GM18951 (cell line): ENCODE data around the gene SLC39A2.
"Not testable (repeated sequence)": the region's sequence is repeated elsewhere in the genome, so short reads cannot be mapped to it uniquely, and the experiment has no call there.

ENCODE experiments used
- POLR2A ChIP-seq: IDR thresholded peaks from 4 replicates; pipeline ENCODE4 v1.6.1; 2011; ENCODE audit warnings: mild to moderate bottlenecking; ENCODE audit not compliant: insufficient read length, insufficient read depth; ENCODE audit errors: extremely low read depth
- in situ Hi-C: fragments of 300-500 bp; cut with MboI; formaldehyde crosslinking; loops from one replicate; pipeline ENCODE4 v1.12.0; 2022; ENCODE audit warnings: low sequenced_read_pairs, mixed read lengths, inconsistent platforms; ENCODE audit not compliant: unreplicated experiment

The SLC39A2 gene

DNA sequence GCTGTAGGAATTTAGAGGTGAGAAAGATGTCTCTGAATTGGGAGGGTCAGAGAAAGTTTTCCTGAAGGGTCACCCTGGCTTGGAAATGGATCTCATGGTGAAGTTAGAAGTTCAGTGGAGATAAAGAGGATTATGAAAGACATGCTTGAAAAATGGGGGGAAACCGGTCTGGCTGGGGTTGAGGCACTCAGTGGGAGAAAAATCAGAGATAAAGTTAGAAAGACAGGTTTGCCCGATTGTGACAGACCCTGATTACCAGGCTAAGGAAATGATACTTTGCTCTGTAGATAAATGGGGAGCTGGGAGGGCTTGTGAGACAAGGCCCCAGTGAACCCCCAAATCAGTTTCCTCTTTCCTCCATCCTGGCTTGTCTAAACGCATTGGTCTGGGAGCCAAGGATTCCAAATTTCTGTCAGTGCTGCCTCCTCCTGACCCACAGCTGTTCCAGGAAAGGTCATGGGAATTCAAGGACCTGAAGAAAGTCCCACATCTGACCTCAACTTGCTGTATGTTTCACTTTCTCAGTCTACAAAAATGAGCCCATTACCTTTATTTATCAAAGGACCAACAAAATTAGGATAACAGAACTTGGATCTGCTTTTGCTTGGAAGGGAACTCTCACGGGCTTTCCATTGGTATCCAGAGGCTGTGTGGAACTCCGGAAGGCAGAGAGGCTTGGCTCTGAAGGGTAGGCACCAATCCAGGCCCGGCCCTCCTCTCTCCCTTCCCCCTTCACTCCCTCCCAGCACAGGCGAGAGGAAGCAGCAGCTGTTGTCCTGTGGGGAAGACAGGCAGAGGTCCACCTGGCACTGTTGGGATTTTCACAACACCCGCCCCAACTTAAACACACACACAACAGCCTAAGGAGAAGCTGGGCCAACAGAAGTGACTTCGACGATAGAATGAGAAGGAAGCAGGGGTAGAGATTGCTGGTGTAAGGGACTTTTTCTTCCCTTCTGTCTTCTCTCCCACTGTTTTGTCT lies 39.6 kb downstream of the SLC39A2 start:
- in situ Hi-C loops: no loop called here
- no peak for TF ChIP-seq POLR2A

DNA sequence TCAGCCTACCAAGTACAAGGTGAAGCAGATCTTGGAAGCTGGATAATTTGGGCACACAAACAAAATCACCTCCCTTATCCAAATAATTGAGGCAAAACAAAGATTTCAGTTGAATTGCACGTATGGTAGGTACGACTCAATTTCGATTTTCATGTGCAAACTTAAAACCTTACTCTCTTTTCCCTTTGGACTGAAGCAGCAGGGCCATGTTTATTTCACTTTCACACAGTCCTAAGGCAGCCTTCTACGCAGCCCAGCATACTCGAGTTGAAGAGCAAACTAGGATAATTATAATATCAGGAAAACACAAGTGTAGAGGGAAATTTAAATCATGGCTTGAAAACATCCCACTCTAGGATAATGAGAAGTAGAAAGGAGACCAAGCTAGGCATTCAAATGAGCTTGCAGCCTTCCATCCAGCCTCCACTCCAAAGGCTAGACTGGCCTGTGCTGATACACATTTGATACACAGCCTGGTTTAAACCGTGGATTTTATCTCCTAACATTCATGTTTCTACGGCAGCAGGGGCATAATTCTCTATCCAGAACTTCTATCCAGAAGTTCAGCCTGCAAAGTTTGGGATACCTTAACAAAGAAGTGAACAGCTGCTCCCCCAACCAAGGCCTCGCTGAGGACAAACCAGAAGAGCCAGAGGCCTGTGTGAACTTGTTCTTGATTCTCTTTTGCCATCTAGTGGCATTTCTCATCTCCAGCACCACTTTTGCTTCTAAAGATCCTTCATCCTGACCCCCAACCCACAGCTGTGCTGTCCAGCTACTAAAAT lies 40.7 kb downstream of the SLC39A2 start:
- no peak for TF ChIP-seq POLR2A
- in situ Hi-C loops: no loop called here

DNA sequence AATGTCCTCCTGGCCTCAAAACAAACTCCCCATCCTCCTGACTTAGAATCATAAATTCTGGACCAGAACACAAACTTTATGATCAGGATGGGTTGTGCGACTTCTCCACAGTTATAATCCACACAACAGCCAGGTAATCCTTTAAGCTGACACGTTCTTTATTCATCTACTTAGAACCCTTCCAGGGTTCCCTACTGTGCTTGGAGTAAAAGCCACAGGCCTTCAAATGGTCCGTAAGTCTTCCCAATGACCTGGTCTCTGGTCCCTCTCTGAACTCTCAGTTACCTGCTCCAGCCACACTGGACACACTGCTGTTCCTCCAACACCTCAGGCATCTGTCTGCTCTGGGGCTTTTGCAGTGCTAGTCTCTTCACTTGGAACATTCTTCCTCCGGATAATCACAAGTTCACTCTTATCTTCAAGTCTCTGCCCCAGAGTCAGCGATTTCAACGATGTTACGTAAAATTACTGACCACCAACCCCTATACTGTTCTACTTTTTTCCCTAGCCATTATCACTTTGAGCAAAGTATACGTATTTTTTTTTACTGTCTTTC lies 41.4 kb downstream of the SLC39A2 start:
- no peak for TF ChIP-seq POLR2A
- in situ Hi-C loops: no loop called here

DNA sequence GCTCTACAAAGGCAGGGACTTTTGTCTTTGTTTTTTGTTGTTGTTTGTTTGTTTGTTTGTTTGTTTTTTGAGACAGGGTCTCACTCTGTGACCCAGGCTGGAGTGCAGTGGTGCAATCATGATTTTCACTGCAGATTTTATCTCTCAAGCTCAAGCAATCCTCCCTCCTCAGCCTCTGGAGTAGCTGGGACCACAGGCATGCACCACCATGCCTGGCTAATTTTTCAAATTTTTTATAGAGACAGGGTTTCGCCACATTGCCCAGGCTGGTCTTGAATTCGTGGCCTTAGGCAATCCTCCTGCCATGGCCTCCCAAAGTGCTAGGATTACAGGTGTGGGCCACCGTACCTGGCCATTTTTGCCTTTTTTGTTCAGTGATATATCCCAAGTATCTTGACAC lies 41.8 kb downstream of the SLC39A2 start:
- in situ Hi-C loops: not testable (repeated sequence)

DNA sequence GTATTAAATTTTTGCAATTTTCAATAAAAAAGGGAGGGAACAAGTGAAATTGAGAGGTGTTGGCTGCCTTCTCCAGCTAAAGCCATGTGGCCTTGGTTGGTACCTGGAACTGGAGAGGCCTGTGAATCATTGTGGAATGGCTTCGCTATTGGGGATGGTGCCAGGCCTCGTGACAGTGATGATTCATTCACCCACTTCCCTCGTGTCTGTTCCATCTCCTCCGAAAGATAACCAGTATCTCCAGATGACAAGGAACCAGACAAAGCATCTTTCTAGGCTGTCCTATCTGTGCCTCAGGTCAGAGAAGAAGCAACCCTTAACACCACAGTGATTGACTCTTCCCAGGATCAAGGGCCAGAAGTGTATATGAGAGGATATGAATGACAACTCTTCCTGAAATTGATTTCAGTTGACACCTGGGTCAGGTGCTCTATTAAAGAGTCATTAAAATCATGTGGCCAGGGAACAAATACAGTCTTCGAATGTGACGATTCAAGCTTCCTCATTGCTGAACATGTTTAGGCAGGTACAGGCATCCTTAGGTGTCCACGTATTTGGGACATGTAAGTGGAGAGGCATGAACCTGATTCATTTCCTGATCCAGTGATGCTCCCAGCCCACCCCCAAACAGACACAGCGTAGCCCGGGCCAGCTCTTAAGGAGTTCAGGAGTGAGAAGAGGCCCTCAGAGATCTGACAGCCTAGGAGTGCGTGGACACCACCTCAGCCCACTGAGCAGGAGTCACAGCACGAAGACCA lies 42.8 kb downstream of the SLC39A2 start, which contains the start of gene RNASE7:
TSS of gene RNASE7 (plus strand) at position 687 of the 758 bp plus-strand sequence. CDS start 631 bp downstream, outside the sequence.
- TF ChIP-seq POLR2A: no peak
- in situ Hi-C loops: no loop called here

DNA sequence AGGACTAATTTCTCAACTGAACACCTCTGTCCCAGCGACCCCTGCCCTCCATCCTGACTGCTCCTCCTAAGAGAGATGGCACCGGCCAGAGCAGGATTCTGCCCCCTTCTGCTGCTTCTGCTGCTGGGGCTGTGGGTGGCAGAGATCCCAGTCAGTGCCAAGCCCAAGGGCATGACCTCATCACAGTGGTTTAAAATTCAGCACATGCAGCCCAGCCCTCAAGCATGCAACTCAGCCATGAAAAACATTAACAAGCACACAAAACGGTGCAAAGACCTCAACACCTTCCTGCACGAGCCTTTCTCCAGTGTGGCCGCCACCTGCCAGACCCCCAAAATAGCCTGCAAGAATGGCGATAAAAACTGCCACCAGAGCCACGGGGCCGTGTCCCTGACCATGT lies 43.8 kb downstream of the SLC39A2 start:
- in situ Hi-C loops: no loop called here
- TF ChIP-seq POLR2A: no peak

DNA sequence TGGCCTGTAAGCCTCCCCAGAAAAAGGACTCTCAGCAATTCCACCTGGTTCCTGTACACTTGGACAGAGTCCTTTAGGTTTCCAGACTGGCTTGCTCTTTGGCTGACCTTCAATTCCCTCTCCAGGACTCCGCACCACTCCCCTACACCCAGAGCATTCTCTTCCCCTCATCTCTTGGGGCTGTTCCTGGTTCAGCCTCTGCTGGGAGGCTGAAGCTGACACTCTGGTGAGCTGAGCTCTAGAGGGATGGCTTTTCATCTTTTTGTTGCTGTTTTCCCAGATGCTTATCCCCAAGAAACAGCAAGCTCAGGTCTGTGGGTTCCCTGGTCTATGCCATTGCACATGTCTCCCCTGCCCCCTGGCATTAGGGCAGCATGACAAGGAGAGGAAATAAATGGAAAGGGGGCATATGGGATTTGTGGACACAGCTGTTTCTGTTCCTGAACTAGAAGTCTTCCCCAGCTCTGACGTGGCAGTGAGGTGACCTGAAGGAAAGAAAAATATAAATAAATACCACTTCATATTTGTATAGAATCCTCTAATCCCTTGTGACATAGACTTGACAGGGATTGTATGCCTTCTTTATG lies 44.4 kb downstream of the SLC39A2 start:
- in situ Hi-C loops: no loop called here
- TF ChIP-seq POLR2A: no peak

DNA sequence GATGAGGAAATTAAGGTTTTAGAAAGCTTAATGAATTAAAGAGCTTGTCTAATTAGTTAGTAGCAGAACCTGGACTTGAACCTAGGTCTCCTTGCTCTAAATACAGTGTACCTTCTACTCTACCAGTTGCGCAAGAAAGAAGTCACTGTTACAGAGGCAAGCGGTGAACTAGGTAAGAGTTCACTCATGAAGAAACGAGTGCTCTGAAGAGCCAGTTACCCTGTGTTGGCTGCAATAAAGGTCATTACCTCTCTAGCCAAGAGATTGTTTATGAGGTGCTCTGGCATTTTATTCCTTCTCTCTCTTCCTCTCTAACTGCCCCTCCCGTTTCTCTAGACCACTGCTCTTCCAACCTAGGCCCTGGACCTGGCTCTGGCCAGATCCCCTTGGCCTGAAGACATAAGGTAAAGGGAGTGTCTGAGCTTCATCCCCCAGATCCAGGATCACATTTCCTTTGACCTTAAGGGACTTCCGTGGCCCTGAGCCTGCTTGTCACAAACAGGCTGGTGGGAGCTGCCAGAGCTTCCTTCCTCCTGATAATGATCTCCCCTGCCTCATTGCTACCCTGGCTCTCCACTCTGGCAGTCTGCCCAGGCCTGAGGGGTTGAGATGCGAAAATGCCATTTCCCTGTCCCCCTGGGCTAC lies 45.0 kb downstream of the SLC39A2 start:
- in situ Hi-C loops: no loop called here
- TF ChIP-seq POLR2A: no peak

DNA sequence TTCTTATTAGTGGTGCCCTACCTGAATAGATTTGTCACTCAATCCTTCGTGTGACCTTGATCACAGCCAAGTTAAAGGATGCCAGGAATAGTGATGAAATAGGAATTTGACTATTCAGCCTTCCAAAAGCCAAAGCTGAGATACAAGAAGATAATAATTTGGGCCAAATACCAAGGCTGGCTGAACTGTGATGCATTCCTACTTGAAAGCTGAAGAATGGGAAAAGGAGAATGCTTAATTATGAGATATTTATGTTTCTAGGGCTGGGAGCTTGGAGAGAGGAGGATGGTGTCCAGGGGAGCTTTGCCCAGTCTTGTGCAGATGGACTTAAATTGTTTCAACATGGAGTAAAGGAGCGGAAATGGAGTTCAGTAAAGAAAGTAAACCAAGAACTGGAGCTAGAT lies 48.3 kb downstream of the SLC39A2 start:
- in situ Hi-C loops: no loop called here
- no peak for TF ChIP-seq POLR2A

DNA sequence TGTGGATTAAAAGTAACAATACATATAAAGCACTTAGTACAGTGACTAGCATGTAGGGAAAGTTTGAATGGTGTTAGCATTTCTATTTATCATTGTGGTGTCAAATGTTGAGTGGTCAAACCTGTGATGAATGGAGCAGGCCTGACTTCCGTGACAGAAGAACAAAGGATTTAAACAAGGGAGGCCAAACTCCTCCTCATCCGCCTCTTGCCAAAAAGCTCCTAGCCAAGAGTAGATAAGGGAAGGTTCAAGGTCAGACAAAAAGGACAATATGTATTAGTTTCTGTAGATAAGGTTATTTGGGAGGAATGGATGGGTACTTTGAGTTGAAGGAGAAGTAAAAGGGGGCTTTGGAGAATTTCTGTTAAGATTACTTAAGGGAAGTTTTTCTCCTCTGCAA lies 49.5 kb downstream of the SLC39A2 start:
- in situ Hi-C loops: no loop called here

DNA sequence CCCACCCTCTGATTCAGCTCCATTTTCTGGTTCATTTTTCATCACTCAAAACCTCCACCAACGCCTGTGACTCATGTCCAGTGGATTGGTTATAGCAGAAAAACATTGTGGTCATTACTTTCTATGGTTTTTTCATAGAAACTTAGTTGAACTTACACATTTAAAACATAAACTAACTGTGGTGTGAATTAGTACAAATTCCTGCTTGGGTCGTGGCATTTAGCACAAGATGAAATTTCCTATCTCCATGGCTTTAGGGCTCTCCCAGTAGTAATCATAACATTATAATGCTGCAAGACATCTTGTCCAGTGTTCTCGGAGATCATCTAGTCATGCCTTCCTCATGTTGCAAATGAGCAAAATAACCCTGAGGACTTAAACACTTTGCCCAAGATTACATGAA lies 50.2 kb downstream of the SLC39A2 start:
- TF ChIP-seq POLR2A: no peak
- in situ Hi-C loops: no loop called here

More for the DNA sequence above, 49.5 kb downstream of the SLC39A2 start:
- no peak for TF ChIP-seq POLR2A

DNA sequence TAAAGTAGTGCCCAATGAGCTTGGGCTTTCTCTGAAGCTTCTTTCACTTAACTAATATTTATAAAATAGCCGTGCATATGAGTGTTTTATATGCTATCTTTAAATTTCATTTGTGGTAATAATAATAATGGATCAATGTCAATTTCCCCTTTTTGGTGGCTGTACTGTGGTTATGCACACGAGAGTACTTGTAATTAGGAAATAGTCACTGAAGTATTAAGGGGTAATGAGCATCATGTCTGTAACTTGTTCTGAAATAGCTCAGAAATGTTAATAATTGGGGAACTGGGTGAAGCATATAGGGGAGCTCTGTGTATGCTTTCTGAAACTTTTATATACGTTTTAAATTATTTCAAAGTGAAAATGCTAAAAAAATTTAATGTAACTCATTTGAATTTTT lies 51.5 kb downstream of the SLC39A2 start:
- no peak for TF ChIP-seq POLR2A
- in situ Hi-C loops: no loop called here
